Adrenal gland (tissue), 12 donors: Measurements from ENCODE around the gene BRIP1. TPM values are rescaled to one million over a fixed set of nuclear protein-coding genes. Genes with fewer than 3 reads are reported as not detected.

ENCODE experiments used
- DNase-seq, 7 donors: peaks; one replicate each; pipeline ENCODE4 v3.0.0-alpha.2; 2019 to 2020
- H3K27ac ChIP-seq, 5 donors: fragments of 200-600 bp; sonication (generic) in 4 of 5; 1 replicate in 3 of 5; 2 replicates in 2 of 5; pipeline versions ENCODE4 v1.5.1 to v1.8.0; 2016 to 2020; ENCODE audit warnings: mild to moderate bottlenecking in 1 of 5
- H3K27me3 ChIP-seq: fragments of 200-600 bp; 2 replicates; pipeline ENCODE4 v1.8.0; 2021
- H3K36me3 ChIP-seq, 2 donors: fragments of 200-600 bp; replicated peaks in 1 of 2; 1 replicate in 1 of 2; 2 replicates in 1 of 2; pipeline versions ENCODE4 v1.5.1 to v1.8.0; 2018 to 2022
- H3K4me1 ChIP-seq, 2 donors: fragments of 200-600 bp; replicated peaks in 1 of 2; 1 replicate in 1 of 2; 2 replicates in 1 of 2; pipeline versions ENCODE4 v1.5.1 to v1.8.0; 2018 to 2021
- H3K4me3 ChIP-seq, 4 donors: fragments of 200-600 bp; sonication (generic) in 3 of 4; one replicate each; pipeline ENCODE4 v1.5.1; 2016 to 2018
- H3K9me3 ChIP-seq, 3 donors: fragments of 200-600 bp; sonication (generic) in 1 of 3; replicated peaks in 1 of 3; 1 replicate in 2 of 3; 2 replicates in 1 of 3; pipeline versions ENCODE4 v1.5.1 to v1.8.0; 2016 to 2021
- POLR2A ChIP-seq, 2 donors: fragments of 450-650 bp; IDR thresholded peaks; one replicate each; pipeline ENCODE4 v1.6.1; 2017; ENCODE audit warnings: antibody characterized with exemption in 2 of 2, mild to moderate bottlenecking in 2 of 2, moderate library complexity in 1 of 2
- WGBS, 4 donors: extraction: QIAGEN DNeasy Blood & Tissue Kit in 2 of 4; methylation state at CpG; one replicate each; pipeline versions ENCODE4 v1.1.5 to v1.1.7; 2013 to 2017; 5-methylcytosine and 5-hydroxymethylcytosine counted together
- intact Hi-C, 2 donors: fragments of 100-400 bp; cut with DNase I; formaldehyde crosslinking; loops; one replicate each; pipeline versions ENCODE4 v1.14.1 to v1.15.0; 2022 to 2023
- polyA plus RNA-seq, 3 donors: library from polyadenylated mRNA; stranded (reverse); fragments of 200-250 nt in 2 of 3; fragments of 350-450 nt in 1 of 3; fragmentation: Illumina TruSeq in 1 of 3; extraction: RNeasy Lipid Tissue Mini Kit (QIAGEN cat#74804) in 1 of 3; gene quantifications; one replicate each; pipeline ENCODE4 v1.2.3, GENCODE V29; 2013 to 2014
- total RNA-seq, 9 donors: library from RNA; depleted of rRNA in 4 of 9; stranded (reverse); fragments of >200 nt in 4 of 9; fragments of 120-200 nt in 1 of 9; fragmentation: NEBNext Ultra II Directional in 1 of 9; extraction: Animal tissue kit (Norgen Biotek cat#: 25700) in 1 of 9; gene quantifications; one replicate each; pipeline versions ENCODE4 v1.1.0 to v1.2.4, GENCODE V29; 2013 to 2023
- TF ChIP-seq, protein P1 (sequence below), 6 experiments: fragments of 450-650 bp in 4 of 6; fragments of 200-600 bp in 2 of 6; sonication (generic) in 1 of 6; IDR thresholded peaks; 1 replicate in 5 of 6; 2 replicates in 1 of 6; pipeline versions ENCODE4 v1.5.1 to v1.8.0; 2016 to 2021; ENCODE audit warnings: antibody characterized with exemption in 6 of 6, mild to moderate bottlenecking in 2 of 6, moderate library complexity in 1 of 6
- donor health status: healthy with polysubstance abuse.
- donor health status: Bipolar disorder and iron deficiency.
- donor health status: DM: yes; HTN: yes; CAD: no.
- donor health status: DM: no; HTN: no; CAD: no.
- donor health status: DM: no; HTN: no; CAD: no.
- donor health status: DM: yes; HTN: yes; CAD: no.

Gene BRIP1
- total and polyA plus RNA-seq, 12 donors = 0.06 to 6.9 (median 0.46) TPM

DNA sequence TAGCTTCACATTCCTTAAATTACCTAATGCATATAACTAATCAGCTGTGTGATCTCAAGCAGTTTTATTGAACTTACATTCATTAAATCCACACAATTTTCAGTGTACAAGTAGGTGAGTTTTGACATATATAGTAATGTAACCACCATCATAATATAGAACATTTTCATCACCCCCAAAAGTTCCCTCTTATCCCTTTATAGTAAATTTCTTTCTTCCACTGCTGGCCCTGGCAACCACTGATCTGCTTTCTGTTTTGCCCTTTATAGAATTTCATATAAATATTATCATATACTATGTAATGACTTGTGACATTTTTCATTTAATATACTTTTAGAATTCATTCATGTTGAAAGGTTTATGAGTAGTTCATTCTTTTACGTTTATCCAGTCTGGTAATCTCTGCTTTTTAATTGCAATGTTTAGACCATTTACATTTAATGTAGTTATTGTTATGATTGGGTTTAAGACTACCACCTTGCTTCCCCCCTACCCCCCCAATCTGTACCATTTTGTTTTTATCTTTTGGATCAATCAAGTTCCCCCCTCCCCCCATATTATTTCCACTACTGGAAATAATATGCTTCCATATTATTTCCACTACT, 147.0 kb downstream of the BRIP1 start:
- no peaks in the 10 kb centered on the region for H3K4me1 ChIP-seq
- no peak overlapping the region for H3K4me3 ChIP-seq
- intact Hi-C loops = no loop called here
- no peak for DNase-seq
- TF ChIP-seq, protein P1, sequence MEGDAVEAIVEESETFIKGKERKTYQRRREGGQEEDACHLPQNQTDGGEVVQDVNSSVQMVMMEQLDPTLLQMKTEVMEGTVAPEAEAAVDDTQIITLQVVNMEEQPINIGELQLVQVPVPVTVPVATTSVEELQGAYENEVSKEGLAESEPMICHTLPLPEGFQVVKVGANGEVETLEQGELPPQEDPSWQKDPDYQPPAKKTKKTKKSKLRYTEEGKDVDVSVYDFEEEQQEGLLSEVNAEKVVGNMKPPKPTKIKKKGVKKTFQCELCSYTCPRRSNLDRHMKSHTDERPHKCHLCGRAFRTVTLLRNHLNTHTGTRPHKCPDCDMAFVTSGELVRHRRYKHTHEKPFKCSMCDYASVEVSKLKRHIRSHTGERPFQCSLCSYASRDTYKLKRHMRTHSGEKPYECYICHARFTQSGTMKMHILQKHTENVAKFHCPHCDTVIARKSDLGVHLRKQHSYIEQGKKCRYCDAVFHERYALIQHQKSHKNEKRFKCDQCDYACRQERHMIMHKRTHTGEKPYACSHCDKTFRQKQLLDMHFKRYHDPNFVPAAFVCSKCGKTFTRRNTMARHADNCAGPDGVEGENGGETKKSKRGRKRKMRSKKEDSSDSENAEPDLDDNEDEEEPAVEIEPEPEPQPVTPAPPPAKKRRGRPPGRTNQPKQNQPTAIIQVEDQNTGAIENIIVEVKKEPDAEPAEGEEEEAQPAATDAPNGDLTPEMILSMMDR (IDR thresholded peaks at IDR 0.05) = no peak
- no peak for TF ChIP-seq POLR2A (IDR thresholded peaks at IDR 0.05)
- H3K36me3 ChIP-seq = no peaks in the 10 kb centered on the region
- no peak overlapping the region for H3K27ac ChIP-seq
- WGBS, 4 donors = 94 to 100% (median 97%) methylated on average over 1 of the region's 1 CpG
- H3K27me3 ChIP-seq = no peaks in the 10 kb centered on the region
- H3K9me3 ChIP-seq = no peaks in the 10 kb centered on the region

DNA sequence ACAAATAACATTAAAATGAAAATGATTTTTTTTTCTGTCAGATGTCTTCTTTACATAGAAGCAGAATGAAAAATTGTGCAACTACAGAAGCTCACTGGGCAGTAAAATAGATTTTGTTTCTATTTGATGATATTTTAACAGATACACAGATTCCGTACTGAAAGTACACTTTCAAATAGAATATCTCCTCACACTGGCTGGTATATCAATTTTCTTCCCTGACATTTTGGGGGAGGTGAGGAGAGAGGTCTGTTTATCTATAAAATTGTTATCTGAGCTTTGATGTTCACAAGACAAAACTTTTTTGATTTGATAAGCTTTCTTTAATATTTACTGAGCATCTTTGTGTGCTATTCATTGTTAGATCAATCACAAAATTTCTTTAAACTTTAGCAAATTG, 148.0 kb downstream of the BRIP1 start:
- TF ChIP-seq, protein P1 (IDR thresholded peaks at IDR 0.05) = no peak
- no peak for TF ChIP-seq POLR2A (IDR thresholded peaks at IDR 0.05)
- Histone ChIP-seq H3K9me3 (no peaks in the 10 kb centered on the region), H3K27me3 (no peaks in the 10 kb centered on the region), H3K4me3 (no peak overlapping the region), H3K36me3 (no peaks in the 10 kb centered on the region), H3K27ac (no peak overlapping the region), H3K4me1 (no peaks in the 10 kb centered on the region)
- WGBS, 4 donors = 99 to 100% (median 100%) methylated on average over 1 of the region's 1 CpG
- intact Hi-C loops = no loop called here
- DNase-seq = no peak

DNA sequence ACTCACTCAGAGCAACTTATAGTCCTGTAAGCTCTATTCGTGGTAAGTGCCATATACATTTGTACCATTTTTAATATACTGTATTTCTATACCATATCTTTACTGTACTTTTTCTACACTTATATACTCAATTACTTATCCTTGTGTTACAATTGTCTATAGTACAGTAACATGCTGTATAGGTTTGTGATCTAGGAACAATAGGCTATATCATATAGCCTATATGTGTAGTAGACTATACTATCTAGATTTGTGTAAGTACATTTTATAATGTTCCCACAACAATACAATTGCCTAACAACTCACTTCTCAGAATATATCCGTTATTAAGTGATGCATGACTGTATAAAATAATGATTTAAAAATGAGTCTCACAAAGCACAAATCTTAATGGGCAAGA, 149.0 kb downstream of the BRIP1 start:
- Histone ChIP-seq H3K4me1 (no peaks in the 10 kb centered on the region), H3K27me3 (no peaks in the 10 kb centered on the region), H3K36me3 (no peaks in the 10 kb centered on the region), H3K9me3 (no peaks in the 10 kb centered on the region), H3K27ac (no peak overlapping the region), H3K4me3 (no peak overlapping the region)
- no peak for TF ChIP-seq POLR2A (IDR thresholded peaks at IDR 0.05)
- TF ChIP-seq, protein P1 (IDR thresholded peaks at IDR 0.05) = no peak
- intact Hi-C loops = no loop called here
- no peak for DNase-seq
- 92 to 99% (median 96%) methylated on average over 2 of the region's 2 CpGs for WGBS, 4 donors

DNA sequence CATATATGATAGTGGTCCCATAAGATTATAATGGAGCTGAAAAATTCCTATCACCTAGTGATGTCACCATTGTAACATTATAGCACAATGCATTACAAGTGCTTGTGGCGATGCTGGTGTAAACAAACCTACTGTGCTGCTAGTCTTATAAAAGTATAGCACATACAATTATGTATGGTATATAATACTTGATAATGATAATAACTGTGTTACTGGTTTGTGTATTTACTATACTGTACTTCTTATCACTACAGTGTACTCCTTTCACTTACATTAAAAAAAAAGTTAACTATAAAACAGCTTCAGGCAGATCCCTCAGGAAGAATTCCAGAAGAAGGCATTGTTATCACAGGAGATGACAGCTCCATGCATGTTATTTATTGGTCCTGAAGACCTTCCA, 150.3 kb downstream of the BRIP1 start:
- no peak overlapping the region for H3K4me3 ChIP-seq
- WGBS, 4 donors = 94 to 100% (median 98%) methylated on average over 1 of the region's 1 CpG

More for the DNA sequence above, 150.3 kb downstream of the BRIP1 start:
- H3K9me3 ChIP-seq = no peaks in the 10 kb centered on the region
- TF ChIP-seq POLR2A (IDR thresholded peaks at IDR 0.05) = no peak
- TF ChIP-seq, protein P1 (IDR thresholded peaks at IDR 0.05) = no peak
- no peak for DNase-seq
- H3K27me3 ChIP-seq = no peaks in the 10 kb centered on the region
- no peak overlapping the region for H3K27ac ChIP-seq
- H3K36me3 ChIP-seq = no peaks in the 10 kb centered on the region
- intact Hi-C loops = no loop called here
- no peaks in the 10 kb centered on the region for H3K4me1 ChIP-seq
